G401 (cell line): Measurements from ENCODE around the gene DGKQ. TPM values are rescaled to one million over a fixed set of nuclear protein-coding genes. Genes with fewer than 3 reads are reported as not detected.
"Not testable (repeated sequence)": the region's sequence is repeated elsewhere in the genome, so short reads cannot be mapped to it uniquely, and the experiment has no call there.

ENCODE experiments used
- DNase-seq: peaks from one replicate; pipeline ENCODE4 v3.0.0-alpha.2; 2015; ENCODE audit warnings: low spot score
- in situ Hi-C: cut with HindIII; loops from 2 replicates; pipeline ENCODE4 v1.10.0; 2016; ENCODE audit warnings: low sequenced_read_pairs, mixed read lengths
- total RNA-seq: library from RNA; depleted of rRNA; stranded (reverse); fragments of >200 nt; shearing (Covaris generic); gene quantifications from 2 replicates; pipeline ENCODE4 v1.2.3, GENCODE V29; 2014

The DGKQ gene
- total RNA-seq, 1 experiment from 2014 or later: 11.0 TPM

DNA sequence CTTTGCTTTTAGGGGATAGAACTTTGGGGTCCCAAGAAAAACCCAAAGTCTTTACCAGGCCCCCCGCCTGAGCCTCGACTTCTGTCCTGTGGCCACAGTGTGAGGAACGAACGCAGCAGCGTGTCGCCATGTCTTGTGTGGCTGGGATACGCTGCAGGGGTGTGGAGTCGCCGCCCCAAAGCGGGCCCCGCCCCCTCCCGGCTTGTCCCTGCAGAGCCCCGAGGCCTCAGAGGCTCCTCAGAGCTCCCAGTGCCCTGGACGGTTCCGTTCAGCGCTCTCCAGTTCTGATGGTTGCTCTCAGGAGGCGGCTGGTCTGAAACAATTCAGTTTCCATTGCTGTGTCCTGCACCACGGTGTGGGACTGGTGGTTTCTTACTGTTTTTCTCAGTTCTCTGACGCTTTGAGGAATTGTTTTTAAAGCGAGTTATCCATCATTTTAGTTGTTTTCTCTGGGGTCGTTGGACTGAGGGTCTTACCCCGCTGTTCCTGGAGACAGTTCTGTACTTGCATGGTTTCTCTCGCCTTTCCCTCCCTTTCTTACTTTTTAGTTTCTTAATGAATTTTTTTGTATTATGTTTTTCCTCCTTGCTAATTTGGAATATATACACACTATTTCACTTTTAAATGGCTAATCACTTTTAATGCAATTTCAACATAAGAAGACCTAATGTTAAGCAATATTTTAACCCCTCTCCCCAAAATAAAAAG lies 11.9 kb upstream of the DGKQ start:
- in situ Hi-C loops: no loop called here
- DNase-seq: peak; percentile 74

DNA sequence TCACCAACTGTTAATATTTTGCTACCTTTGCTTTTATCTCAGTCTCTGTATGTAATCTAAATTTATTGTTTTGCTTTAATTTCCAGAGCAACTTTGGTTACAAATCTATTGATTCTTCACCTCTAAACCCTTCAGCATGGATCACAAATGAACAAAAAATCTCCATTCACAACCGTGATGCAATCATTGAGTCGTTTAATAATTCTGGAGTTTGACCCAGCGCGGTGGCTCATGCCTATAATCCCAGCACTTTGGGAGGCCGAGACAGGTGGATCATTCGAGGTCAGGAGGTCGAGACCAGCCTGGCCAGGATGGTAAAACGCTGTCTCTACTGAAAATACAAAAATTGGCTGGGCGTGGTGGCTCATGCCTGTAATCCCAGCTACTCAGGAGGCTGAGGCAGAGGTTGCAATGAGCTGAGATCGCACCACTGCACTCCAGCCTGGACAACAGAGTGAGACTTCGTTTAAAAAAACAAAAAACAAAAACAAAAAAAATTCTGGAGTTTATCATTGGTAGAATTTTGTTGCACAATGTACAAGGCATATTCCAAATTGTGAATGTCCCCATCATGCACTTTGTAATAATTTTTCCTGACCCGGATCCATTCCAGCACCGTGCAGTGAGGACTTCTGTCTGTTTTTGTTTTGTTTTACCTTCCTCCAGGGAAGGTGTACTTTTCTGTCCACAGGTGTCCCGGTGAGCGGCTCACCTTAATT lies 11.1 kb upstream of the DGKQ start:
- in situ Hi-C loops: no loop called here
- no peak for DNase-seq

- in situ Hi-C loops: no loop called here
- DNase-seq: no peak
Observed at GRCh38 chr4:982814-983213, 9.4 kb upstream of the DGKQ start.

GRCh38 chr4:982291-982690 lies 8.9 kb upstream of the DGKQ start:
- DNase-seq: no peak
- in situ Hi-C loops: no loop called here

GRCh38 chr4:978957-979701 lies 5.8 kb upstream of the DGKQ start:
- in situ Hi-C loops: loop anchor here (10.0 kb wide), 1 partner anchor 56 kb away; no protein-coding TSS in a partner anchor
- DNase-seq: no peak

GRCh38 chr4:976016-976415 lies 2.6 kb upstream of the DGKQ start:
- DNase-seq: not testable (repeated sequence)
- in situ Hi-C loops: loop anchor here (10.0 kb wide), 1 partner anchor 59 kb away; no protein-coding TSS in a partner anchor

DNA sequence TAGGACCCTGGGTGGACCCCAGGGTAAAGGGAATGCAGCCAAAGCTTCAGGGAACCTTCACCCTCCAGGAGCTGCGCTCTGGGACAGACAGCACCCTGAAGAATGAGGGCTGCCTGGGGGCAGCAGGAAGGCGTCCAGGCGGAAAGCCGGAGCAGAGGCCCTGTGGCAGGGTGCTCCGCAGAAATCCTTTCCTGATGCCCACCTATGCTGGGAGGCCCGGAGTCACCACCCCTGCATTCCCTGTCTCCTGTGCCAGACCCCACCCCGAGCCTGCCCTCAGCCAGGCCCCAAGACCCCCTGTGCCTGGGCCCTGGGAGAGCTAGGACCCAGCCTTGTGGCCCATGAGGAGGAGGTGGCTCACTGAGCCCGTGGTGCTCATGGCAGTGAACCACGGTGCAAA lies 1.3 kb upstream of the DGKQ start:
- no peak for DNase-seq
- in situ Hi-C loops: loop anchor here (5.0 to 10.0 kb wide), 2 partner anchors 42 to 60 kb away; partner anchors contain the start of genes GAK and TMEM175

DNA sequence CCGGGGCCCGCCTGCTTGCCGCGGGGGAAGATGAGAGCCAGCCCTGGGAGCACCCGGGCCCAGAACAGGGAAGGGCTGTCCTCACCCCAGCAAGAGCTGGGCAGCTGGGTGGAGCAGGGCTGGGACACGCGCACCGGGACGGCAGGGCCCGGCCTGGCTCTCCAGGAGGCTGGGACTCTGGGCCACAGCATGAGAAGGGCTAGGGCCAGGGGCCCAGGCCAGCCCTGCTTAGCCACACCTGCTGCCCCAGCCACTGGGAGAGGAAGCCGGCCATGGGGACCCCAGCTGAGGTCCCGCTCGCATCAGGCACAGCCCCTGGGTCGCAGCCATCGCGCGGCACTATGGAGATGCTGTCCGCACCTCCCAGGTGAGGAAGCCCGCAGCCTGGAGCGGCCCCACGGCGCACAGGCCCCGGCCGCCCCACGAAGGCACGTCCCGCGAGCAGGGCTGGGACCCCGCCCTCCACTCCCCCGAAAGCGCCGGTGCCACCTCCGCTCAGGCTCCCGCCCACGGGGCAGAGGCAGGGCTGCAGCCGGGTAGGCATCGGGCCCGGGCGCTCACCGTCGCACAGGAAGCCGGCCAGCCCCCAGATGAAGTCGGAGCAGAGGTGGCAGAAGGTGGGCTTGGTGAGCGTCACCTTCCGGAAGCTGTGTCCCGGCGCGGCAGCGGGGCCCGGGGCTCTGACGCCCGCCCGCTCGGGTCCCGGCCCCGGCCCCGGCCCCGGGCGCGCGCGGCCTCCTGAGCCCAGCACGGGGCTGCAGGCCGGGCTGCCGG lies 531 bp downstream of the DGKQ start:
- DNase-seq: no peak
- in situ Hi-C loops: loop anchor here (5.0 to 10.0 kb wide), 2 partner anchors 41 to 62 kb away; partner anchors contain the start of genes GAK and TMEM175

DNA sequence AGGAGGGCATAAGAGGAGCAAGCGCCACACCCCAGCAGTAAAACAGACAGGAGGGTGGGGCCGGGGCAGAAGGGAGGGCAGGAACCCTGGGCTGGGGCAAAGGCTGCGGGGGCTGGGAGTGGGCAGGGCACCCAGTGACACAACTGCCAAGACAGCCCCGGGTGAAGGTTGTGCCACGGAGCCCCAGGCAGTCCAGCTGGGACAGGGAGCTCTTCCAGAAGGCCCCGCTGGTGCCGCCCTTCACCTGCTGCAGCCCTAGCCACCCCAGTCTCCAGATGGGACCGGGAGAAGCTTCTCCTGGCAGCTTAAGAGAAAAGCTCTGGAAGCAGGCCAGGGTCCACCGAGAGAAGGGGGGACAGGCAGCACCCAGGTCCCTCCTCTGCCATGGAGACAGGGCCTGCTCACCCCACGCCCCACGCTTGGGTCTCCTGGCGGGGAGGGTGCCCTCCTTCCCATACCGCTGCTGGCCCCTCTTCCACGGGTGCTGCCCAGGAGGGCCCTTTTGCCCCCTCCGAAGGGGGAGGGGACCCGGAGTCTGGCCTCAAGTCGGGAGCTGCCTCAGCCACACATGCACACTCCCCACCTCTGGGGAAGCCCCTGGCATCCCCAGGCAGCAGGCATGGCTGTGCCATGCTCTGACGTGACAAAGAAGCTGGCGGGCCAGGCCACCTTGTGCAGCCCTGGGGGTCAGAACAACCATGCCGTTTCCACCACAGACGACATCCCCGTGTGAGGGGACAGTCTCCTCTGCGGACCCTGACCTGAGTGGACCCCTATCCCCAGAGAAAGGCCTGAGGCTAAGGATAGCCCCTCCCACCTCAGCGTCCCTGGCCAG lies 1.5 kb downstream of the DGKQ start:
- in situ Hi-C loops: loop anchor here (5.0 to 10.0 kb wide), 2 partner anchors 40 to 63 kb away; partner anchors contain the start of genes GAK and TMEM175
- no peak for DNase-seq

GRCh38 chr4:970854-971520 lies 2.4 kb downstream of the DGKQ start:
- DNase-seq: no peak
- in situ Hi-C loops: loop anchor here (5.0 to 10.0 kb wide), 2 partner anchors 39 to 64 kb away; partner anchors contain the start of genes GAK and TMEM175

- no peak for DNase-seq
- in situ Hi-C loops: loop anchor here (5.0 to 10.0 kb wide), 2 partner anchors 38 to 65 kb away; partner anchors contain the start of genes GAK and TMEM175
Observed at GRCh38 chr4:970046-970745, 3.2 kb downstream of the DGKQ start.

DNA sequence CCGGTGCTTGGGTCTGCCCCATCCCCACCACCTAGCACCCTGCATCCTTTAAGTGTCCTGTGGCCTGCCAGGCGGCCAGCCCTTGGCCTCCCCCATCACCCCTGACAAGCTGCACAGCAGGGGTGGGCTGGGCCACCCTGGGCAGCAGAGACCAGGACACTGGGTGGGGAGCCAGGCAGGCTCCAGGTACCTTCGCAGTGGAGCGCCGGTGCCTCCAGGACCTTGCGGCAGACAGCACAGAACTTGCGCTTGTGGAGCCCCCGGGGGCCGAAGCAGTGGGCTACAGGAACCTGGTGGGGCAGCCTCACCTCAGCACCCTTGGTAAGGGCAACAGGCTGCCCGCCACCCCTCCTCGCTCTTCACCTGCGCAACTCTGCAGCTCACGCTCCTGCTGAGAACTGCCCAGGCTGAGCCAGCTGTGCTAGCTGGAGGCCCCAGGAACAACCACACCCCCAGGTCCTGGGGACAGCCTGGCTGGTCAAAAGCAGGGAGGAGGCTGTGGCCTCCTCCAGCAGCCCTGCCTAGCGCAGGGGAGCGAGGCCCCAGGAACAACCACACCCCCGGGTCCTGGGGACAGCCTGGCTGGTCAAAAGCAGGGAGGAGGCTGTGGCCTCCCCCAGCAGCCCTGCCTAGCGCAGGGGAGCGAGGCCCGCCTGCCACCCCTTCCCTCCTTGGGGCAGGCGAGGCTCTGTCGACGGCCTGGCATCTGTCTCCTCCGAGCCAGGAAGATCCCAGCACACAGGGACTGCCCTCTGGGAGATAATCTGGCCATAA lies 4.6 kb downstream of the DGKQ start:
- DNase-seq: no peak
- in situ Hi-C loops: no loop called here

- in situ Hi-C loops: no loop called here
- DNase-seq: no peak
Observed at GRCh38 chr4:968221-968620, 5.1 kb downstream of the DGKQ start.

GRCh38 chr4:967113-968104 lies 6.0 kb downstream of the DGKQ start:
- no peak for DNase-seq
- in situ Hi-C loops: no loop called here
